Astrocyte (in vitro differentiated cells and primary cell): ENCODE results near the gene PARD3B. TPM values are rescaled to one million over a fixed set of nuclear protein-coding genes. Genes with fewer than 3 reads are reported as not detected.

Experiments
- DNase-seq: peaks from one replicate; pipeline ENCODE4 v3.0.0-alpha.2; 2010; ENCODE audit warnings: low read depth
- FAIRE-seq: peaks from 2 replicates; lab custom pipeline; 2011; peaks lifted over from hg19 to GRCh38; lab: Jason Lieb, UNC
- H2AFZ ChIP-seq: 2 replicates; pipeline ENCODE4 v1.6.0; 2012; ENCODE audit warnings: low read depth, low read length, inconsistent platforms
- H3K27ac ChIP-seq: 2 replicates; pipeline ENCODE4 v1.5.1; 2011; ENCODE audit warnings: low read depth, low read length, inconsistent platforms
- H3K27me3 ChIP-seq: 2 replicates; pipeline ENCODE4 v1.6.0; 2011; ENCODE audit warnings: low read length, inconsistent platforms; ENCODE audit not compliant: insufficient read depth
- H3K36me3 ChIP-seq: 2 replicates; pipeline ENCODE4 v1.5.1; 2011; ENCODE audit warnings: low read length, inconsistent platforms; ENCODE audit not compliant: insufficient read depth
- H3K4me1 ChIP-seq: 2 replicates; pipeline ENCODE4 v1.5.1; 2011; ENCODE audit warnings: low read length, inconsistent platforms; ENCODE audit not compliant: insufficient read depth
- H3K4me2 ChIP-seq: 2 replicates; pipeline ENCODE4 v1.6.0; 2012; ENCODE audit warnings: low read length, inconsistent platforms
- H3K4me3 ChIP-seq: 2 replicates; pipeline ENCODE4 v1.5.1; 2011; ENCODE audit warnings: low read depth, mild to moderate bottlenecking, low read length, inconsistent platforms; ENCODE audit not compliant: insufficient read depth
- H3K79me2 ChIP-seq: 2 replicates; pipeline ENCODE4 v1.6.0; 2012; ENCODE audit warnings: mild to moderate bottlenecking, low read length, inconsistent platforms; ENCODE audit not compliant: insufficient read depth
- H3K9ac ChIP-seq: 2 replicates; pipeline ENCODE4 v1.6.0; 2012; ENCODE audit warnings: mild to moderate bottlenecking, low read length, inconsistent platforms
- H3K9me3 ChIP-seq: 2 replicates; pipeline ENCODE4 v1.5.1; 2012; ENCODE audit warnings: low read depth, mild to moderate bottlenecking, low read length, inconsistent platforms; ENCODE audit not compliant: insufficient read depth
- H4K20me1 ChIP-seq: 2 replicates; pipeline ENCODE4 v1.6.0; 2012; ENCODE audit warnings: low read length, inconsistent platforms; ENCODE audit not compliant: insufficient read depth
- H3K27ac Mint-ChIP-seq: one replicate; pipeline ENCODE4 v1.8.0; 2021; ENCODE audit warnings: mild to moderate bottlenecking, mixed read lengths; ENCODE audit not compliant: unreplicated experiment
- H3K27me3 Mint-ChIP-seq: one replicate; pipeline ENCODE4 v1.8.0; 2021; ENCODE audit warnings: low read depth, mixed read lengths; ENCODE audit not compliant: unreplicated experiment
- H3K36me3 Mint-ChIP-seq: one replicate; pipeline ENCODE4 v1.8.0; 2021; ENCODE audit warnings: low read depth, mixed read lengths; ENCODE audit not compliant: unreplicated experiment
- H3K4me1 Mint-ChIP-seq: one replicate; pipeline ENCODE4 v1.8.0; 2021; ENCODE audit warnings: low read depth, mixed read lengths; ENCODE audit not compliant: unreplicated experiment
- H3K4me3 Mint-ChIP-seq: one replicate; pipeline ENCODE4 v1.8.0; 2021; ENCODE audit warnings: mild to moderate bottlenecking, moderate library complexity, mixed read lengths; ENCODE audit not compliant: unreplicated experiment
- H3K9me3 Mint-ChIP-seq: one replicate; pipeline ENCODE4 v1.8.0; 2021; ENCODE audit warnings: mild to moderate bottlenecking, mixed read lengths; ENCODE audit not compliant: unreplicated experiment
- EZH2 ChIP-seq: IDR thresholded peaks from 2 replicates; pipeline ENCODE4 v1.6.1; 2012; ENCODE audit warnings: mild to moderate bottlenecking, low read length, inconsistent platforms; ENCODE audit not compliant: insufficient read depth
- total RNA-seq: library from RNA; stranded (reverse); gene quantifications from 2 replicates; pipeline ENCODE4 v1.2.1, GENCODE V29; 2021
- TF ChIP-seq, protein P1 (sequence below): IDR thresholded peaks from 2 replicates; pipeline ENCODE4 v1.5.1; 2011; ENCODE audit warnings: low read depth, mild to moderate bottlenecking, inconsistent platforms, low read length, moderate library complexity; ENCODE audit not compliant: insufficient read depth

Gene PARD3B
- total RNA-seq, 1 donor from 2014 or later: 6.5 TPM

DNA sequence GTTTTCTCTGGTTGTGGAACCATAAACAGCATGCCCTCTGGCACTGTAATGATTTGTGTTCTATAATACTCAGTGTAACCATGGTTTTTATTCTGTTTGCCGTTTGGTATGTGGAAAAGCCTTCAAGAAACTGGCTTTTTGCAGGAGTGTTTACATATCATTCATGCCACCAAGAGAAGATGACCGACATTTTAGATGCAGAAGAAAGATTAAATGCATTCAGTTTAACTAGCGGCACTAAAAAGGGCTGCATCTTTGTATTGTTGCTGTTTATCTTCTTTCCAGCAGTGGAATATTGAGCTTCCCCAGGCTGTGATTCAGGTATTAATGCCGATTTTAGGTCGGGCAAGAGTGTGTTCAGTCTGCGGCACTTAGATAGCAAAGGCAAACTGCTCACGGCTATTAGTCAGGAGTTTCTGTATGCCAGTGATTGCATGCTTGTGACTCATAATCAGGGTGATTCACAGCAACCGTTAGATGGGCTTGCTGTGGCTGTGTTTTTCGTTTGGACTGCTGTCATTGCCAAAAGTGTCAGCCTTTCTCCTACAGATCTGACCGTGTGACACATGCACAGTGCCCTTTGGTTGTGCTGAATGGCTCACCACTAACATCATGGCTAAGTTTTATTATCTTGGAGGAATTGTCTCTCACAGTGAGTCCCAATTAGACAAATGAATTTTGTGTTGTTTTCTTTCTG is 479.7 kb downstream of the PARD3B start:
- H3K27ac Mint-ChIP-seq: peak overlapping the region; percentile 70
- no peaks in the 10 kb centered on the region for H3K27me3 Mint-ChIP-seq
- peaks cover 15% of the 10 kb centered on the region for H3K4me1 ChIP-seq
- H3K9me3 Mint-ChIP-seq: no peaks in the 10 kb centered on the region
- H3K36me3 ChIP-seq: no peaks in the 10 kb centered on the region
- H3K27ac ChIP-seq: peak overlapping the region; percentile 61
- H3K36me3 Mint-ChIP-seq: no peaks in the 10 kb centered on the region
- H3K4me3 Mint-ChIP-seq: no peak overlapping the region
- peak overlapping the region; percentile 34 for H3K4me3 ChIP-seq
- TF ChIP-seq EZH2: no peak
- TF ChIP-seq, protein P1, sequence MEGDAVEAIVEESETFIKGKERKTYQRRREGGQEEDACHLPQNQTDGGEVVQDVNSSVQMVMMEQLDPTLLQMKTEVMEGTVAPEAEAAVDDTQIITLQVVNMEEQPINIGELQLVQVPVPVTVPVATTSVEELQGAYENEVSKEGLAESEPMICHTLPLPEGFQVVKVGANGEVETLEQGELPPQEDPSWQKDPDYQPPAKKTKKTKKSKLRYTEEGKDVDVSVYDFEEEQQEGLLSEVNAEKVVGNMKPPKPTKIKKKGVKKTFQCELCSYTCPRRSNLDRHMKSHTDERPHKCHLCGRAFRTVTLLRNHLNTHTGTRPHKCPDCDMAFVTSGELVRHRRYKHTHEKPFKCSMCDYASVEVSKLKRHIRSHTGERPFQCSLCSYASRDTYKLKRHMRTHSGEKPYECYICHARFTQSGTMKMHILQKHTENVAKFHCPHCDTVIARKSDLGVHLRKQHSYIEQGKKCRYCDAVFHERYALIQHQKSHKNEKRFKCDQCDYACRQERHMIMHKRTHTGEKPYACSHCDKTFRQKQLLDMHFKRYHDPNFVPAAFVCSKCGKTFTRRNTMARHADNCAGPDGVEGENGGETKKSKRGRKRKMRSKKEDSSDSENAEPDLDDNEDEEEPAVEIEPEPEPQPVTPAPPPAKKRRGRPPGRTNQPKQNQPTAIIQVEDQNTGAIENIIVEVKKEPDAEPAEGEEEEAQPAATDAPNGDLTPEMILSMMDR: no peak
- DNase-seq (peak; percentile 97), FAIRE-seq (peak; percentile 99)
- peak overlapping the region; percentile 47 for H3K9ac ChIP-seq
- H2AFZ ChIP-seq: peak overlapping the region; percentile 4
- peaks cover 18% of the 10 kb centered on the region for H3K4me1 Mint-ChIP-seq
- H4K20me1 ChIP-seq: no peaks in the 10 kb centered on the region
- H3K27me3 ChIP-seq: no peaks in the 10 kb centered on the region
- peak overlapping the region; percentile 80 for H3K4me2 ChIP-seq
- no peaks in the 10 kb centered on the region for H3K9me3 ChIP-seq
- no peaks in the 10 kb centered on the region for H3K79me2 ChIP-seq

DNA sequence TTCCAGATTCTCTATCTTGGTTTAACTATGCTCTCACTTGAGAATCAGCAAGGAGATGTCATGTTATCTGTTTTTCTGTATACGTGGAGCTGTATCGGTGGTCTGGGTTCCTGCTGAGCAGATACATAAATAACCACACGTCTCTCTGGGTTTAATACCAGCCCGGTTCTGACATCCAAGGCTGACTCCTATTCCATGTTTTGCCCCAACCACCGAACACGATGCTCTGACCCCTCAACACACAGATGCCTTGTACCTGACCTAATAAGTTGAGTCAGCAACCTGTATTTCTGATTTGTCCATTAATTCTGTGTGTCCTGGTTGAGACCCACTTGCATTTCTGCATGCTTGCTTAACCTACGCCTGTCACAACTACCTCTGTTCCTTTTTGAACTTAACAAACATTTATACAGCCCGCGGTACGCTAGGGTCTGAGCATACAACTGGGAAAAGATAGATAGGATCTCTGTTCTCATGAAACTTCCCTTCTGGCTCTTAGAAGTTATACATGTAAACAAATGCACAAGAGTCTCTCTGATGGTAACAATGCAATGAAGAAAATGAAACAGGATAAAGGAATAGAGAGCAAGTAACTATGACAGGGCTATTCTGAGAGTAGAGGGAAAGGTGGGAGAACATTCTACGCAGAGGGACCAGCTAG is 480.4 kb downstream of the PARD3B start:
- Mint-ChIP-seq H3K4me3 (no peak overlapping the region), H3K27me3 (no peaks in the 10 kb centered on the region)
- FAIRE-seq: no peak

More for the DNA sequence above, 480.4 kb downstream of the PARD3B start:
- H3K4me1 Mint-ChIP-seq: peaks cover 18% of the 10 kb centered on the region
- peaks cover 15% of the 10 kb centered on the region for H3K4me1 ChIP-seq
- H3K9me3 ChIP-seq: no peaks in the 10 kb centered on the region
- no peaks in the 10 kb centered on the region for H4K20me1 ChIP-seq
- DNase-seq: no peak
- H3K36me3 Mint-ChIP-seq: no peaks in the 10 kb centered on the region
- TF ChIP-seq, protein P1: no peak
- no peak for TF ChIP-seq EZH2
- peak overlapping the region; percentile 70 for H3K27ac Mint-ChIP-seq
- H3K4me3 ChIP-seq: no peak overlapping the region
- H3K79me2 ChIP-seq: no peaks in the 10 kb centered on the region
- peak overlapping the region; percentile 47 for H3K9ac ChIP-seq
- no peaks in the 10 kb centered on the region for H3K9me3 Mint-ChIP-seq
- H3K27me3 ChIP-seq: no peaks in the 10 kb centered on the region
- H3K27ac ChIP-seq: peak overlapping the region; percentile 61
- H3K4me2 ChIP-seq: peak overlapping the region; percentile 80
- no peaks in the 10 kb centered on the region for H3K36me3 ChIP-seq
- H2AFZ ChIP-seq: peak overlapping the region; percentile 1
